Skin epidermis (tissue), 12 donors: ENCODE results near the gene PCDHA9.
"Not testable (repeated sequence)": the region's sequence is repeated elsewhere in the genome, so short reads cannot be mapped to it uniquely, and the experiment has no call there.

Source experiments
- H3K27ac ChIP-seq, 21 experiments: fragments of 200-600 bp; sonication (generic) in 11 of 21; one replicate each; pipeline ENCODE4 v1.5.0; 2020; ENCODE audit warnings: mild to moderate bottlenecking in 3 of 21, inconsistent platforms in 2 of 21, moderate library complexity in 2 of 21
- H3K4me3 ChIP-seq, 7 experiments: fragments of 200-600 bp; sonication (generic) in 2 of 7; one replicate each; pipeline ENCODE4 v1.5.0; 2020; ENCODE audit warnings: inconsistent platforms in 2 of 7, mild to moderate bottlenecking in 2 of 7, moderate library complexity in 1 of 7

PCDHA9 gene

DNA sequence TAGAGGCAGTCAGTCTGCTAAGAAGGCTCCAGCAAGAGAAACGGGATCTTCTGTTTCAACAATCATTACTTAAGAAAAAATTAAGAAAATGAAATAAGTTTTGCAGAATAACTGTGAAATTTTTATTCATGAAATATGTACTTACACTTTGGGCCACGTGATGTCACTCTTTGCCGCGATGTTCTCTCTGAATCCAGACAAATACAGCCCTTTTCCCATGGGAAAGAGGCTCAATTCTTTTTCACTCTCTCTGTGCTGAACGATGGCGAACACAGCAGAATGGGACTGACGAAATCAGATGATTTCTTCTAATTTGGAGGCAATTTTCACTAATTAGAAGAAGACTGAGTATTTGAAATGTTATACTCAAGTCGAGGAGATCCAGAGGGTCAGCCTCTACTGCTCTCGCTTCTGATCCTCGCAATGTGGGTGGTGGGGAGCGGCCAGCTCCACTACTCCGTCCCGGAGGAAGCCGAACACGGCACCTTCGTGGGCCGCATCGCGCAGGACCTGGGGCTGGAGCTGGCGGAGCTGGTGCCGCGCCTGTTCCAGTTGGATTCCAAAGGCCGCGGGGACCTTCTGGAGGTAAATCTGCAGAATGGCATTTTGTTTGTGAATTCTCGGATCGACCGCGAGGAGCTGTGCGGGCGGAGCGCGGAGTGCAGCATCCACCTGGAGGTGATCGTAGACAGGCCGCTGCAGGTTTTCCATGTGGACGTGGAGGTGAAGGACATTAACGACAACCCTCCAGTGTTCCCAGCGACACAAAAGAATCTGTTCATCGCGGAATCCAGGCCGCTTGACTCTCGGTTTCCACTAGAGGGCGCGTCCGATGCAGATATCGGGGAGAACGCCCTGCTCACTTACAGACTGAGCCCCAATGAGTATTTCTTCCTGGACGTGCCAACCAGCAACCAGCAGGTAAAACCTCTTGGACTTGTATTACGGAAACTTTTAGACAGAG is at the start of gene PCDHA9:
Gene PCDHA9, plus strand, starts transcription at position 244 of the 964 bp plus-strand sequence. Its CDS starts 114 bp downstream, at position 358.
- H3K27ac ChIP-seq, H3K4me3 ChIP-seq: not testable (repeated sequence)

- H3K4me3 ChIP-seq = peak within 1 kb of the TSS in 1 of 7 experiments; percentile 12
- H3K27ac ChIP-seq = no peak within 1 kb of the TSS
Measured at GRCh38 chr5:140800816-140801493, 47.2 kb upstream of the PCDHA9 start, which contains the start of gene PCDHA3. Gene PCDHA3 (plus strand): TSS chr5:140801057.

DNA sequence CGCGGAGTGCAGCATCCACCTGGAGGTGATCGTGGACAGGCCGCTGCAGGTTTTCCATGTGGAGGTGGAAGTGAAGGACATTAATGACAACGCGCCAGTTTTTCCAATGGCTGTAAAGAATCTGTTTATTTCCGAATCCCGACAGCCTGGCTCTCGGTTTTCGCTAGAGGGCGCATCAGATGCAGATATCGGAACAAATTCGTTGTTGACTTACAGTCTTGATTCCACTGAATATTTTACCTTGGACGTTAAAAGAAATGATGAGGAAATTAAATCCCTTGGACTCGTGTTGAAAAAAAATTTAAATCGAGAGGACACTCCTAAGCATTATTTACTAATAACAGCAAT is 46.7 kb upstream of the PCDHA9 start:
- Histone ChIP-seq H3K4me3 (peak overlapping the region in 1 of 7 experiments; percentile 12), H3K27ac (no peak overlapping the region)

- H3K4me3 ChIP-seq, H3K27ac ChIP-seq: not testable (repeated sequence)
Measured at GRCh38 chr5:140802381-140802780, 45.8 kb upstream of the PCDHA9 start.

- H3K27ac ChIP-seq = no peak overlapping the region
- H3K4me3 ChIP-seq = no peak overlapping the region
Measured at GRCh38 chr5:140802781-140803271, 45.4 kb upstream of the PCDHA9 start.

DNA sequence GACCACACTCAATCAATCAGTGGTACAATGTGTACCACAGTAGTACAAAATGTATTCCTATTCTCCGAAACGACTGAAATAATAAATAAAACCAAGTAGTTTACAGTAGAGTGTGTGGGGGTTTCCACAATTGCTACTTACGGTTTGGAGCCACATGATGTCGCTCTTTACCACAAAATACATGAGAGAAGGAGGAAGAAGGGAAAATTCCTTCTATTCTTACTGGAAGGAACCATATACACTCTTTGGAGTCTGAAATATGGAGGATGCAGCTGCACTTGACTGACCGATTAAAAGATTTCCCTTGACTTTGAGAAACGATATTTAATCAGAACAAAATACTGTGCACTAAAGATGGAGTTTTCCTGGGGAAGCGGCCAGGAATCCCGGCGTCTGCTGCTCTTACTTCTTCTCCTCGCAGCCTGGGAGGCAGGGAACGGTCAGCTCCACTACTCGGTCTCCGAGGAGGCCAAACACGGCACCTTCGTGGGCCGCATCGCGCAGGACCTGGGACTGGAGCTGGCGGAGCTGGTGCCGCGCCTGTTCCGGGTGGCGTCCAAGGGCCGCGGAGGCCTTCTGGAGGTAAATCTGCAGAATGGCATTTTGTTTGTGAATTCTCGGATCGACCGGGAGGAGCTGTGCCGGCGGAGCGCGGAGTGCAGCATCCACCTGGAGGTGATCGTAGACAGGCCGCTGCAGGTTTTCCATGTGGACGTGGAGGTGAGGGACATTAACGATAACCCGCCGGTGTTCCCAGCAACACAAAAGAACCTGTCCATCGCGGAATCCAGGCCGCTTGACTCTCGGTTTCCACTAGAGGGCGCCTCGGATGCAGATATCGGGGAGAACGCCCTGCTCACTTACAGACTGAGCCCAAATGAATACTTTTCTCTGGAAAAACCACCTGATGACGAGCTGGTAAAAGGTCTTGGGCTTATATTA is 41.1 kb upstream of the PCDHA9 start, which contains the start of gene PCDHA4:
Gene PCDHA4, plus strand, starts transcription at position 235 of the 942 bp plus-strand sequence.
- Histone ChIP-seq H3K4me3 (peak within 1 kb of the TSS in 6 of 7 experiments; percentile 9 to 28 (median 10)), H3K27ac (no peak within 1 kb of the TSS)

GRCh38 chr5:140808241-140808888 is 39.8 kb upstream of the PCDHA9 start:
- not testable (repeated sequence) for H3K4me3 ChIP-seq, H3K27ac ChIP-seq

- Histone ChIP-seq H3K4me3 (no peak overlapping the region), H3K27ac (no peak overlapping the region)
Measured at GRCh38 chr5:140808889-140809291, 39.3 kb upstream of the PCDHA9 start.

- Histone ChIP-seq H3K27ac (no peak within 1 kb of the TSS), H3K4me3 (peak within 1 kb of the TSS in 1 of 7 experiments; percentile 12)
Measured at GRCh38 chr5:140821375-140822280, 26.6 kb upstream of the PCDHA9 start, which contains the start of gene PCDHA5. Gene PCDHA5 (plus strand): TSS chr5:140821613.

DNA sequence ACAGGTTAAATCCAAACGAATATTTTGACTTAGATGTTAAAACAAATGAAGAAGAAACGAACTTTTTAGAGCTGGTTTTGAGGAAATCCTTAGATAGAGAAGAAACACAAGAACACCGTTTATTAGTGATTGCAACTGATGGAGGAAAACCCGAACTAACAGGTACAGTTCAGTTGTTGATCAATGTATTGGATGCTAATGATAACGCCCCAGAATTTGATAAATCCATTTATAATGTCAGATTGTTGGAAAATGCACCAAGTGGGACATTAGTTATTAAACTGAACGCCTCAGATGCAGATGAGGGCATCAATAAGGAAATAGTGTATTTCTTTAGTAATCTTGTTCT is 25.9 kb upstream of the PCDHA9 start:
- Histone ChIP-seq H3K4me3 (no peak overlapping the region), H3K27ac (no peak overlapping the region)

DNA sequence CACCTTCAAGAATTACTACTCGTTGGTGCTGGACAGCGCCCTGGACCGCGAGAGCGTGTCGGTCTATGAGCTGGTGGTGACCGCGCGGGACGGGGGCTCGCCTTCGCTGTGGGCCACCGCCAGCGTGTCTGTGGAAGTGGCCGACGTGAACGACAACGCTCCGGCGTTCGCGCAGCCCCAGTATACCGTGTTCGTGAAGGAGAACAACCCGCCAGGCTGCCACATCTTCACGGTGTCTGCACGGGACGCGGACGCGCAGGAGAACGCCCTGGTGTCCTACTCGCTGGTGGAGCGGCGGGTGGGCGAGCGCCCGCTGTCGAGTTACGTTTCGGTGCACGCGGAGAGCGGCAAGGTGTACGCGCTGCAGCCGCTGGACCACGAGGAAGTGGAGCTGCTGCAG is 25.2 kb upstream of the PCDHA9 start:
- H3K27ac ChIP-seq, H3K4me3 ChIP-seq: not testable (repeated sequence)

GRCh38 chr5:140823475-140823874 is 24.7 kb upstream of the PCDHA9 start:
- Histone ChIP-seq H3K4me3 (no peak overlapping the region), H3K27ac (no peak overlapping the region)

GRCh38 chr5:140827704-140828361 is 20.3 kb upstream of the PCDHA9 start, which contains the start of gene PCDHA6:
Gene PCDHA6 (plus strand): TSS chr5:140827960. CDS start chr5:140828092, 132 bp downstream.
- Histone ChIP-seq H3K27ac (no peak within 1 kb of the TSS), H3K4me3 (no peak within 1 kb of the TSS)

DNA sequence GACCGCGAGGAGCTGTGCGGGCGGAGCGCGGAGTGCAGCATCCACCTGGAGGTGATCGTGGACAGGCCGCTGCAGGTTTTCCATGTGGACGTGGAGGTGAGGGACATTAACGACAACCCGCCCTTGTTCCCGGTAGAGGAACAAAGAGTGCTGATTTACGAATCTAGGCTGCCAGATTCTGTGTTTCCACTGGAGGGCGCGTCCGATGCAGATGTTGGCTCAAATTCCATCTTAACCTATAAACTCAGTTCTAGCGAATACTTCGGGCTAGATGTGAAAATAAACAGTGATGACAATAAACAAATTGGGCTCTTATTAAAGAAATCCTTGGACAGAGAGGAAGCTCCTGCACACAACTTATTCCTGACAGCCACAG is 19.8 kb upstream of the PCDHA9 start:
- no peak overlapping the region for H3K27ac ChIP-seq
- H3K4me3 ChIP-seq = no peak overlapping the region

DNA sequence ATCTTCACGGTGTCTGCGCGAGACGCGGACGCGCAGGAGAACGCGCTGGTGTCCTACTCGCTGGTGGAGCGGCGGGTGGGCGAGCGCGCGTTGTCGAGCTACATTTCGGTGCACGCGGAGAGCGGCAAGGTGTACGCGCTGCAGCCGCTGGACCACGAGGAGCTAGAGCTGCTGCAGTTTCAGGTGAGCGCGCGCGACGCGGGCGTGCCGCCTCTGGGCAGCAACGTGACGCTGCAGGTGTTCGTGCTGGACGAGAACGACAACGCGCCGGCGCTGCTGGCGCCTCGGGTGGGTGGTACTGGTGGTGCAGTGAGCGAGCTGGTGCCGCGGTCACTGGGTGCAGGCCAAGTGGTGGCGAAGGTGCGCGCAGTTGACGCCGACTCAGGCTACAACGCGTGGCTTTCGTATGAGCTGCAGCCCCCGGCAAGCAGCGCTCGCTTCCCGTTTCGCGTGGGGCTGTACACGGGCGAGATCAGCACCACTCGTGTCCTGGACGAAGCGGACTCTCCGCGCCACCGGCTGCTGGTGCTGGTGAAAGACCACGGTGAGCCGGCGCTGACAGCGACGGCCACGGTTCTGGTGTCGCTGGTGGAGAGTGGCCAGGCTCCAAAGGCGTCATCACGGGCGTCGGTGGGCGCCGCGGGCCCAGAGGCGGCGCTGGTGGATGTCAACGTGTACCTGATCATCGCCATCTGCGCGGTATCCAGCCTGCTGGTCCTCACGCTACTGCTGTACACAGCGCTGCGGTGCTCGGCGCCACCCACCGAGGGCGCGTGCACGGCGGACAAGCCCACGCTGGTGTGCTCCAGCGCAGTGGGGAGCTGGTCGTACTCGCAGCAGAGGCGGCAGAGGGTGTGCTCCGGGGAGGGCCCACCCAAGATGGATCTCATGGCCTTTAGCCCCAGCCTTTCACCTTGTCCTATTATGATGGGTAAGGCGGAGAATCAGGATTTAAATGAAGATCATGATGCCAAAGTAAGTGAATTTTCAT is 18.4 kb upstream of the PCDHA9 start:
- not testable (repeated sequence) for H3K4me3 ChIP-seq, H3K27ac ChIP-seq

- no peak within 1 kb of the TSS for H3K4me3 ChIP-seq
- H3K27ac ChIP-seq = no peak within 1 kb of the TSS
Measured at GRCh38 chr5:140833993-140834392, 14.2 kb upstream of the PCDHA9 start, which contains the start of gene PCDHA7. Gene PCDHA7 (plus strand): TSS chr5:140834269. CDS start chr5:140834384, 115 bp downstream.
